GM21619 (cell line): Measurements from ENCODE around the gene TM6SF1.
A peak's percentile ranks its signal among the peaks of the same experiment; 100 is the strongest.
"Not testable (repeated sequence)": the region's sequence is repeated elsewhere in the genome, so short reads cannot be mapped to it uniquely, and the experiment has no call there.

Experiments used
- ATAC-seq: cut with Tn5 transposase; IDR thresholded peaks from one replicate; pipeline ENCODE4 v1.9.1; 2021; ENCODE audit not compliant: unreplicated experiment

Gene TM6SF1

DNA sequence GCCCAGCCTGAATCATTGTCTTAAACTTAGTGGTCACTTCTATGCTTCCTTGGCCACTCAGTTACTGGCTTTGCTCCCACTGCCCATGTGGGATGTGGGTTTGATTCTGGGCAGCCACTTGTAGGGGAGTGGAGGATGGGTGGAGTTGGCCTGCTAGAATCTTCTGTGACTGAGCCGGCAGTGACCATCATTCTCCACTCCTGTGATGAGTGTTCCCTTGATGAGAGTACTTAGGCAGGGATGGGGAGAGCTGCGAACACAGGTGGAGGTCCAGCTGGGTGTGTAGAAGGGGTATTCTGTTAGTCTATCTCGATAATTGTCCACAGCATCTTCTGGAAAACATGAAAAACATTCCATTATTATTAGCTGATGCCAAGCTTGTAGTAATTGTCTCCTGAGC is 8.0 kb downstream of the TM6SF1 start:
- no peak for ATAC-seq

DNA sequence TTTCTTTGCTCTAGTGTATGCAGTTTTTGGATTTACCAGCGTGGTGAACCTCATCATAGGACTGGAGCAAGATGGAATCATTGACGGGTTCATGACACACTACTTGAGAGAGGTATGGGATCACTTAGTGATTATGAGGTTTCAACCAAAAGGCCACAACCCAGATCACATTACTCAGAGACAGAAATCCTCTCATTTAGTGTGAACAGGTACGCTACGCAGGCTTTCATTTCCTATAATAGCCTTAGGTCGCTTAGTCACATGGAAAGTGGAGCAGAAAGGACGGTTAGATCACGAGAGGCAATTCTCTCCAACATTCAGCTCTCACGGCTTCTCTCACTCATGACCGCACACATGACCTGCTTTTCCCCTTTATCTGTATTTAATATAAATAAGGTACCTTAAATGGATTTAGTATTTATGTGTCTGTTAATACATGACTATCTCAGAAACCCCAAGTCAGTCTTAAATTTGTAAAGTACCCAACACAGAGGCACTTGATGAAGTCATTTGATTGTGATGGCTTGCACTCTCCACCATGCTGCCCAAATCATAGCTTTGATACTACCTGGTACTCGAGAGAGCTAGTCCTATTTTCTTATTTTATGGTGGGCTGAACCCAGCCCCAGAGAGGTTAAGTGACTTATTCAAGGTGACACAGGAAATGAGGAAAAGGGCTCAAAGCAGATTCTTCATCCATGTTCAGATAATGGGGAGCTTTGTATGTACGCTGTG is 8.6 kb downstream of the TM6SF1 start:
- ATAC-seq = peak; percentile 82

DNA sequence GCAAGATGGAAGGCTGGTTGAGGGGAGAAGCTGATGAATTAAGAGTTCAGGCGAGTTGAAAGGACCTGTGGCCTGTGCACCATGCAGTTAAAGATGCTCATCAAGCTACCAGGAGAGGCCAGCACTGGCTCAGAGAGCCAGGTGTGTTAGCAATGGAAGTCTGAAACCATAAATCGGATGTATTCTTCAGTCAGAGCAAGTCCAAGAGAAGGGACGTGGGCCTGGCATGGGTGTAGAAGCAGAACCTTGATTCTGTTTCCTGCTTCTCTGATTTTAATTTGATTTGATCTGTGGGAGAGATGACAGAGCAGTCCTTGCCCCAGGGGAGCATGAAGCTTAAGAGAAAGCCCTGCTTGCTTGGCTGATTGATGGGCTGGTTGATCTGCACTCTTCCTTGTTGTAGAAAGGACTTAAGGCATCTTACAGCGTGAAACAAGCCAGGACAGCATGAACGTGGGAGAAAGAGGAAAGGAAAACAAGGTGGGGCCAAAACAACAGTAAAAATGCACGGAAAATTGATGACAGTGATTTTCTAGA is 10.9 kb downstream of the TM6SF1 start:
- no peak for ATAC-seq

DNA sequence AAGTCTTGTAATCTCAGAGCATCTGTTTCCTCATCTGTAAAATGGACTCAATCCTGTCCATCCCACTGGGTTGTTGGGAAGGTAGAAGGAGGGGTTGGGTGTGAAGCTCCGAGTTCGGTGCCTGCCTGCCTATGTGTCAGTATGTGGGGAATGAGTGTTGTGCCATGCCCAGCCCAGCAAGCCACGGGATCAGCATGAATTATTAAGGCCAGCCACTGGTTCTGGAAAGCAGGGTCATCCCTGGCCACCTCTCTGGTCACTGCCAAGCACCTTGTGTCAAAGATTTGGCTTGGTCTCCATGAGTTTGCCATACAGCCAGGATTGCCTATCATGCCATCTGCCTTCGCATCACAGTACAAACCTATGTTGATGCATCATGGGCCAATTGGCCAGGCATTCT is 11.5 kb downstream of the TM6SF1 start:
- no peak for ATAC-seq

DNA sequence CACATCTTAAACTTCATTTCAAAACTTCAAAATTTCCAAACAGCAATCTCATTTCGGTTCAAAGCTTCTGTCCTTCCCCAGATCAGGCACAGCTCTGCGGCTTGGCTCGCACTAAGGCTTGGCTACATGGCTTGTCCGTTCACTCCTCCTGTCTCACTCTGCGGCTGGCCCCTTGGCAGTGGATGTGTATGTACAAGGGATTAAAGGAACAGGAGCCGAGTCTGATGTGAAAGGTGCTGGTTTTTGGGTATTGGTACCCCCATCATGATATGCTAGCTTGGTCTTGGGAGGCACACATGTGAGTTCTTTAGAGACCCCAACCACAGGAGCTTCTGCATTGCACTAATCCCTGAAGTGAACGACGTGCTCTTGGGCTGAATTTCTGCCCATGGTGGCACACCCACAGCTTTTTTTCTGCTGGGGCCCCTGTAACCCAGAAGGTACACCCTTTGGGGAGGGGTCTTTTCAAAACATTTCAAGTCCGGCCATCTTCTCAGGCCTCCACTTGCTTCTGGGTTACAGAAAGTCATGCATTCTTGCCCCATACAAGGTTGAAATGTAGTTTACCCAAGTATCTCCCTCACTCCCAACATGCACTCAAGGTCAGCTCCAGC is 12.6 kb downstream of the TM6SF1 start:
- no peak for ATAC-seq

DNA sequence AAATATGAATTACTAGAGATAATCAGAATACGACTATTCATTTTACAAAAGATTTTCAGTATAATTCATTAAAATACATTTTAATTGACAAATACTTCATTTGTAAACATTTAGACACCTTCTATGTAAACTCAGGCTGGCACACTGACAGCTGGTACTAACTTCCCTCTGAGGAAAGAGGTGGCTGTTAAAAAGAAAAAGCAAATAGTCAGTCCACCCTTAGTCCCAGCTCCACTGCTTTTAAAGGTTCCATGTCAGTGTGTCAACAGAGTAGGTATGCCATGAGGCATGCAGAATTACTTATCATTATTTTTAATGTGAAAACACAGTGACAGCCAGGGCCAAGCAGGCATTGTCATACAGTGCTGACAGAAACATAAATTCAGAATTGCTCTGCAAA is 16.1 kb downstream of the TM6SF1 start:
- ATAC-seq = no peak

DNA sequence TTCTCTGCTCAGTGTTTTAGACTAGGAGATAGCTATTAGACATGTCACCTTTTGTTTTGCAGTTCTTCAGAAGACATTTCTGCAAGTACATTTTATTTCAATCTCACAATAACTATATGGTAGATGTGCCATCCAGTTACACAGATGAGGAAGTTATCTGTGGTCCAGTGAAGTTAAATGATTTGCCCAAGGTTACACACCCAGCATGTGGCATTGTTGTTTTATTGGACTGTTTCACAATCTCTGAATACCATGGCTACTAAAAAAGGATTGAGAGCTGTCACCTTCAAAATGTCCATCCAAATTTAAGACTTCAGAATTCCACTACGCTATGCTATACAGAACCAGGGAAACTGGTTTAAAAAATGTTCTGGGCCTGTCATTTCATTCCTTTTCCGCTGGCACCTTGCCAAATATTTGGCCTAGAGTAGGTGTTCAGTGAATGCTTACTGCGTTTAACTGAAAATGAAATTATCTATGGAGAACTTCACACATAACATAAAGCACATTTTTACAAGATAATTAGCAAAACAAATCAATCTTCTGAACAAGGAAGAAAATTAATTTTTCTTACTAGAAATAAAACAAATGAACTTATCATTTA is 20.2 kb downstream of the TM6SF1 start:
- ATAC-seq = no peak

DNA sequence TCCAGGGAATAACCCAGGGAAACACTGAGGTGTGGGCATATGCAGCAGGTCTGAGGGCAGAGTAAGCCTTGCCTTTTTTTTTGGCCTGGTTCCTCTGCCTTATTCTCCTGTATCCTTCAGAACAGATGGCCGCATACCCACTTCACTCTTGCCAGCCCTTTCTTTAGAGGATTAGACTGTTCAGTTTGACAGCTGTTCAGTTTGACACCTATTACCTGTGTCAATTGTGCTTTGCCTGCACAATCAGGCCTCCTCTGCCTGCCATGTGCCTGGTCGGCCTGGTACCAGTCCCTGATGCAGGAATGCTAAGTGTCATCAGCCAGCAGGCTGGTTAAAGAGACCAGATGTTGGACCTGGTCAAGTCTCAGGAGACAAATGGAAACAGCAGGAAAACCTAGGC is 22.3 kb downstream of the TM6SF1 start:
- no peak for ATAC-seq

DNA sequence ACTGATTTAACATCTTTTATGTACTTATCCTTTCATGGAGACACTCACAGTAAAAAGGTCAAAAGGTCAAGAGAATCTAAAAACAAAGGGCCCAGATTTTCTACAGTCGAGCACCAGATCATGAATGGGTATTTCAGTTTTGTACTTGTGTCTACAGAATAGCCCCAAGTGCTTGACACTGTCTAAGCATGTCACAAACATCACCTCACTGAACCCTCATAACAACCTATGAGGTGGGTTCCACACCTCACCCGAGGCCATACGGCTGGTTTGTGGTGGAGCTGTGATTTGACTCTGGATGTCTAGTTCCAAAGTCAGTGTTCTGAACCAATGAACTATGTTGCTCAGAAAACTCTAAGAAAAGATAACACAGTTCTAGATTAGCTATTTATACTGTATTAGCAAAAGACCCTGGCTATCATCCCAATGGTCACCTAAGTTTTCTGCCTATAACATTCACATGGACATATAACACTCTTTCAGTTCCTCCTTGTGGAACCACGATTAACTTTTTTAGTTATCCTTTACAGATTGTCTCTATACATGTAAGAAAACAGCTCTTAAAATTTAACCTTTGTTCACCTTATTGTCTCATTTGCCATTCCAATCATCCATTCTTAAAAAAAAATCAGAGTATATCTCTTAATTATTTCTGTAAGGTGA is 25.5 kb downstream of the TM6SF1 start:
- ATAC-seq = no peak

DNA sequence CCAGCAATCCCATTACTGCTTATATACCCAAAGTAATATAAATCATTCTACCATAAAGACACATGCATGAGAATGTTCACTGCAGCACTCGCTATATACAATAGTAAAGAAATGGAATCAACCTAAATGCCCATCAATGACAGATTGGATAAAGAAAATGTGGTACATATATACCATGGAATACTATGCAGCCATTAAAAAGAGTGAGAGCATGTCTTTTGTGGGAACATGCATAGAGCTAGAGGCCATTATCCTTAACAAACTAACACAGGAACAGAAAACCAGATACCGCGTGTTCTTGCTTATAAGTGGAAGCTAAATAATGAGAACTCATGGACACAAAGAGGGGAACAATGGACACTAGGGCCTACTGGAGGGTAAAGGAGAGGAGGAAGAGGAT is 34.7 kb downstream of the TM6SF1 start:
- not testable (repeated sequence) for ATAC-seq

- ATAC-seq = no peak
Measured at GRCh38 chr15:83144771-83145170, 37.3 kb downstream of the TM6SF1 start.

DNA sequence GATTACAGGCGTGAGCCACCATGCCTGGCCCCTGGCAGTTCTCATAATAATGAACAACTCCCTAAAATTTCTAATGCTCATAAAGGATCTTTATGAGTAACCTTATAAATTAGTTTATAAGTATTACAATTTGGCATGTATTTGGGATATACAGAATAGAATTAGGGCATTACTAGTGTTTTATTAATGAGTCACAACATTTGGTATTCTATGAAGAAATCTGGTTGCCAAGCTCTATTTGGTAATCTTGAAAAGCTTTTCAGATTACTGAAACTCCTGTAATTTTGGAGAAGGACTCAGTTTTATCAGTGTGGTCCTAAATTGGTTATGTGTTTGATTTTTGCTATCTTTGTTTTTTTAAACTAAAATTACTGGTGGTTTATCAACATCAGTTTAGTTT is 45.8 kb downstream of the TM6SF1 start:
- ATAC-seq = no peak

DNA sequence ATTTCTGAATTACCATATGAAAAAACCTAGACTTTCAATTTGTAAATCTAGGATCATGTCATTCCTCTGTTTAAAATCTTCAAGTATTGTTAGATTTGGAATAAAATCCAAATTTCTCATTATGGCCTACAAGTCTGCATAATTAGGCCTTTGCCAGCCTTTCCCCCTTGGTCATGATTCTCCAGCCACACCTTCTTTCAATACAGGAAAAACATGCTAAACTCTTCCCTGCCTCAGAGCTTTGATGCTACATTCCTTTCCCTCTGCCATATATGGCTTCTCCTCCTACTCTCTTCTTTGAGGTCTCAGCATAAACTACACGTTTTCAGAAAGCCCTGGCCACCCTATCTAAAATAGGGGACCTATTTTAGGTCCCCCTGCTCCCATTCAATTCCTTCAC is 48.5 kb downstream of the TM6SF1 start:
- no peak for ATAC-seq

DNA sequence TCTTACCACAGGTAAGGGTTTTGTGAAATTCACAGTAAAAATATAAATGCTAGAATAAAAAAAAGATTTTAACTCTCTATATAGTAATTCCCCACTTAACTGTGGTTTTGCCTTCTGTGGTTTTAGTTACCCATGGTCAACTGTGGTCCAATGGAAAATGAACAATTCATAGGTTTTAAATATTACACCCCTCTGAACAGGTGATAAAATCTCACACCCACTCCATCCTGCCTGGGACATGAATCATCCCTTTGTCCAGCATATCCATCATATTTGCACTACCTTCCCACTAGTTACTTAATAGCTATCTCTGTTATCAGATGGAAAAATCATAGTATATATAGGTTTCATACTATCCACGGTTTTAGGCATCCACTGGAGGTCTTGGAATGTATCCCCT is 50.9 kb downstream of the TM6SF1 start:
- ATAC-seq = no peak

- ATAC-seq = no peak
Measured at GRCh38 chr15:83160741-83161140, 53.3 kb downstream of the TM6SF1 start.

- no peak for ATAC-seq
Measured at GRCh38 chr15:83163032-83163431, 55.6 kb downstream of the TM6SF1 start.

GRCh38 chr15:83164111-83164770 is 56.8 kb downstream of the TM6SF1 start:
- no peak for ATAC-seq

DNA sequence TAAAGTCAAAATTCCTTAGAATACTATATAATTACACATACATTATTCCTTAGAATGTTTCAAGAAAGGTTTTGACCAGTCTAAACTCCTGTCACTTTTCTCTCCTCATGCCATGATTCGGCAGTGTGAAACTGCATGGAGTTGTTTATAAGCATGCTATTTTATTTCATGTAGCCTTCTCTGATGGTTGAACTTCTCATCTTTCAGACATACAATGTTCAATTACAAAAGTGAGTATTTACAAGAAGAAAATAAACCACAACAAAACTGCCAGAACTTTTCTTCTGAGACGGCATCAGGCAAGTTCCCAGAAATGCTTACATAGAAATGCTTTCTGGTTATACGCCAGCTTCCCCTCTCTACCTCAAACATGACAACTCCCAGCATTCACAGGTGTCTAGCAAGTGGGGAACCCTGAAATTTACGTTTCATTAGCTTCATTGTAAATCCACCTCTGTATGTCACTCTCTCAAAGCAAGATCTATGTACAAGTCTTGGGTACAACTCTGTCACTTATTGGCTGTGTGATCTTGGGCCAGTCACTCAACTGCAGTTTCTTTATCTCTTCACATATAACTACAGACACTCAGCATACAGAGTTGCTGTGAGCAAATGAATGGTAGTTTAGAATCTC is 57.4 kb downstream of the TM6SF1 start:
- no peak for ATAC-seq

GRCh38 chr15:83166218-83166617 is 58.8 kb downstream of the TM6SF1 start:
- no peak for ATAC-seq

- ATAC-seq = no peak
Measured at GRCh38 chr15:83166830-83167229, 59.4 kb downstream of the TM6SF1 start.

DNA sequence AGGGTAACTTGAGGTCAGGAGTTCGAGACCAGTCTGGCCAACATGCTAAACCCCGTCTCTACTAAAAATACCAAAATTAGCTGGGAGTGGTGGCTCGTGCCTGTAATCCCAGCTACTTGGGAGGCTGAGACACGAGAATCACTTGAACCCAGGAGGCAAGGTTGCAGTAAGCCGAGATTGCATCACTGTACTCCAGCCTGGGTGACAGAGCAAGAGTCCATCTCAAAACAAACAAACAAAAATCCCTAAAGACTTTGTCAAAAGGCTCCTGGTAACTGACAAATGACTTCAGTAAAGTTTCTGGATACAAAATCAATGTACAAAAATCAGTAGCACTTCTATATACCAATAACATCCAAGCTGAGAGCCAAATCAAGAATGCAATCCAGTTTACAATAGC is 62.1 kb downstream of the TM6SF1 start:
- not testable (repeated sequence) for ATAC-seq
